Astrocyte (in vitro differentiated cells and primary cell): ENCODE measurements around the gene RAB29.

Experiments
- CTCF ChIP-seq: IDR thresholded peaks from 2 replicates; pipeline ENCODE4 v1.5.1; 2011; ENCODE audit warnings: low read depth, mild to moderate bottlenecking, inconsistent platforms, low read length, moderate library complexity; ENCODE audit not compliant: insufficient read depth
- EZH2 ChIP-seq: IDR thresholded peaks from 2 replicates; pipeline ENCODE4 v1.6.1; 2012; ENCODE audit warnings: mild to moderate bottlenecking, low read length, inconsistent platforms; ENCODE audit not compliant: insufficient read depth

- TF ChIP-seq CTCF (no peak), EZH2 (no peak)
Observed at GRCh38 chr1:205751036-205751651, 24.1 kb downstream of the RAB29 start.
